GM18909 (cell line): ENCODE data around the gene PCDHGA9.
"Not testable (repeated sequence)": the region's sequence is repeated elsewhere in the genome, so short reads cannot be mapped to it uniquely, and the experiment has no call there.

Experiments
- ATAC-seq: cut with Tn5 transposase; IDR thresholded peaks from one replicate; pipeline ENCODE4 v1.9.1; 2021; ENCODE audit warnings: mild to moderate bottlenecking; ENCODE audit not compliant: unreplicated experiment, poor library complexity

PCDHGA9 gene

DNA sequence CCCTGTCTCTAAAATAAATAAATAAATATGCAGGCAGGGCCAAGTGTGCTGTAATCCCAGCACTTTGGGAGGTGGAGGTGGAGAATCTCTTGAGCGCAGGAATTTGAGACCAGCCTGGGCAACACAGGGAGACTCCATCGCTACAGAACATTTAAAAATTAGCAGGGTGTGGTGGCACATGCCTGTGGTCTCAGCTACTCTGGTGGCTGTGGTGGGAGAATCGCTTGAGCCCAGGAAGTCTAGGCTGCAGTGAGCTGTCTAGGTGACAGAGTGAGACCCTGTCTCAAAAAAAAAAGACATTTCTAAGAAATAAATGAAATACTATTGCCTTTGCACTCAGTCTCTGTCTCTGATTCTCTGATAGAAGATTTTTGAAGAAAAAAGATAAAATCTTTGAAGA lies 9.0 kb downstream of the PCDHGA9 start:
- ATAC-seq = no peak

DNA sequence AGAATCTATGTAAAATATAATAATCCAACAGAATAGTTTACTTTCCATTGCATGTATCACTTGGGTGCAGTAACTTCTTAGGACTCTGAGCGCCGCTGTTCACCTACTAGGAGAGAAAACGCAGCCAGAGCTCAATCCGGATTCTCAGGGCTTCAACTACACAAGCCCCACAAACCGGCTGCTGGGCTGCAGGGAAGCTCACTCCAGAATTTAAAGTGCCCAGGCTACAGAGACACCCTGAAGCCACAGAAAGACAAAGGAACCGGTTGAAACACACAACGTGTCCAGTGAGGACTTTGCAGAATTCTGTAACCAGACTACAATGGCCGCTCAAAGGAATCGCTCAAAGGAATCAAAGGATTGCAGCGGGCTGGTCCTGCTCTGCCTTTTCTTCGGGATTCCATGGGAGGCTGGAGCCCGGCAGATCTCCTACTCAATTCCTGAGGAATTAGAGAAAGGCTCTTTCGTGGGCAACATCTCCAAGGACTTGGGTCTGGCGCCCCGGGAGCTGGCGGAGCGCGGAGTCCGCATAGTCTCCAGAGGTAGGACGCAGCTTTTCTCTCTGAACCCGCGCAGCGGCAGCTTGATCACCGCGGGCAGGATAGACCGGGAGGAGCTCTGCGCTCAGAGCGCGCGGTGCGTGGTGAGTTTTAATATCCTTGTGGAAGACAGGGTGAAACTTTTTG lies 10.4 kb downstream of the PCDHGA9 start, which contains the start of gene PCDHGA10:
Gene PCDHGA10, plus strand, starts transcription at position 134 of the 686 bp plus-strand sequence. Its CDS starts 189 bp downstream, at position 323.
- peak; percentile 79 for ATAC-seq

GRCh38 chr5:141413540-141414069 lies 11.0 kb downstream of the PCDHGA9 start:
- no peak for ATAC-seq

DNA sequence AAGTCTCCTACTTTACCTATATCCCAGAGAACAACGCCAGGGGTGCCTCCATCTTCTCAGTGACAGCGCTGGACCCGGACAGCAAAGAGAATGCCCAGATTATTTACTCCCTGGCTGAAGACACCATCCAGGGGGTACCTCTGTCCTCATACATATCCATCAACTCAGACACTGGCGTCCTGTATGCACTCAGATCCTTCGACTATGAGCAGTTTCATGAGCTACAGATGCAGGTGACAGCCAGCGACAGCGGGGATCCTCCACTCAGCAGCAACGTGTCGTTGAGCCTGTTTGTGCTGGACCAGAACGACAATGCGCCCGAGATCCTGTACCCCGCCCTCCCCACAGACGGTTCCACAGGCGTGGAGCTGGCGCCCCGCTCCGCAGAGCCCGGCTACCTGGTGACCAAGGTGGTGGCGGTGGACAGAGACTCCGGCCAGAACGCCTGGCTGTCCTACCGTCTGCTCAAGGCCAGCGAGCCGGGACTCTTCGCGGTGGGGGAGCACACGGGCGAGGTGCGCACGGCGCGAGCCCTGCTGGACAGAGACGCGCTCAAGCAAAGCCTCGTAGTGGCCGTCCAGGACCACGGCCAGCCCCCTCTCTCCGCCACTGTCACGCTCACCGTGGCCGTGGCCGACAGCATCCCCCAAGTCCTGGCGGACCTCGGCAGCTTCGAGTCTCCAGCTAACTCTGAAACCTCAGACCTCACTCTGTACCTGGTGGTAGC lies 12.1 kb downstream of the PCDHGA9 start:
- not testable (repeated sequence) for ATAC-seq

- ATAC-seq = not testable (repeated sequence)
Observed at GRCh38 chr5:141415275-141415618, 12.7 kb downstream of the PCDHGA9 start.

- ATAC-seq = peak; percentile 85
Observed at GRCh38 chr5:141417494-141418172, 15.1 kb downstream of the PCDHGA9 start, which contains the start of gene PCDHGB7. TSS of gene PCDHGB7 (plus strand) at chr5:141417677. CDS start at chr5:141417860, 183 bp downstream.

DNA sequence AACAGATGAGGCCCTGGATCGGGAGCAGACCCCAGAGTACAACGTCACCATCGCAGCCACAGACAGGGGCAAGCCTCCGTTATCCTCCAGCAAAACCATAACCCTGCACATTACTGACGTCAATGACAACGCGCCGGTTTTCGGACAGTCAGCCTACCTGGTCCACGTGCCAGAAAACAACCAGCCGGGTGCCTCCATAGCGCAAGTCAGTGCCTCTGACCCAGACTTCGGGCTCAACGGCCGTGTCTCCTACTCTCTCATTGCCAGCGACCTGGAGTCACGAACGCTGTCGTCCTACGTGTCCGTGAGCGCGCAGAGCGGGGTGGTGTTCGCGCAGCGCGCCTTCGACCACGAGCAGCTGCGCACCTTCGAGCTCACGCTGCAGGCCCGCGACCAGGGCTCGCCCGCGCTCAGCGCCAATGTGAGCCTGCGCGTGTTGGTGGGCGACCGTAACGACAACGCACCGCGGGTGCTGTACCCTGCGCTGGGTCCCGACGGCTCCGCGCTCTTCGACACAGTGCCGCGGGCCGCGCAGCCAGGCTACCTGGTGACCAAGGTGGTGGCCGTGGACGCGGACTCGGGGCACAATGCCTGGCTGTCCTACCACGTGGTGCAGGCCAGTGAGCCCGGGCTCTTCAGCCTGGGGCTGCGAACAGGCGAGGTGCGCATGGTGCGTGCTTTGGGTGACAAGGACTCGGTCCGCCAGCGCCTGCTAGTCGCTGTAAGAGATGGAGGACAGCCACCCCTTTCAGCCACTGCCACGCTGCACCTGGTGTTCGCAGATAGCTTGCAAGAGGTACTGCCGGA lies 16.7 kb downstream of the PCDHGA9 start:
- ATAC-seq = no peak

DNA sequence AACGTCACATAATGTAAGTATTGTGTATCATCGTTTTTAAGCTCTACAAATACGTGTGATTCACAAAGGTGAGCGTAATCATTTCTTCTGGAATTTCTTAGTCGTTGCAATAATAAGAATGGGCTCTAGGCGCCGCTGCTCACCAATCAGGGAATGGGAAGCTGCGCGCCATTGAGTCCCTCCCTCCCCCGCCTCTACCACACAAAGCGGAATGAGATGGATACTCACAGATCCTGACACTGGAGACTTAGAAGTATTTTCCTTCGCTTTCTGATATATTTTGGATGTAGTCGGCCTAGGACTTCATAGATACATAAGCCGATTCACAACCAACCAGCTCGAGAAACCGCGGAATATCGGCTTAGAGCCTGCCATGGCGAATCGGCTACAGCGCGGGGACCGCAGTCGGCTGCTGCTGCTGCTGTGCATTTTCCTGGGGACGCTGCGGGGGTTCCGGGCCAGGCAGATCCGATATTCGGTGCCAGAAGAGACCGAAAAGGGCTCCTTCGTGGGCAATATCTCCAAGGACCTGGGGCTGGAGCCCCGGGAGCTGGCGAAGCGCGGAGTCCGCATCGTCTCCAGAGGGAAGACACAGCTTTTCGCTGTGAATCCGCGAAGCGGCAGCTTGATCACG lies 18.4 kb downstream of the PCDHGA9 start, which contains the start of gene PCDHGA11:
Gene PCDHGA11, plus strand, starts transcription at position 197 of the 634 bp plus-strand sequence. Its CDS starts 177 bp downstream, at position 374.
- ATAC-seq = peak; percentile 46

- ATAC-seq = no peak
Observed at GRCh38 chr5:141421489-141421855, 18.9 kb downstream of the PCDHGA9 start.

DNA sequence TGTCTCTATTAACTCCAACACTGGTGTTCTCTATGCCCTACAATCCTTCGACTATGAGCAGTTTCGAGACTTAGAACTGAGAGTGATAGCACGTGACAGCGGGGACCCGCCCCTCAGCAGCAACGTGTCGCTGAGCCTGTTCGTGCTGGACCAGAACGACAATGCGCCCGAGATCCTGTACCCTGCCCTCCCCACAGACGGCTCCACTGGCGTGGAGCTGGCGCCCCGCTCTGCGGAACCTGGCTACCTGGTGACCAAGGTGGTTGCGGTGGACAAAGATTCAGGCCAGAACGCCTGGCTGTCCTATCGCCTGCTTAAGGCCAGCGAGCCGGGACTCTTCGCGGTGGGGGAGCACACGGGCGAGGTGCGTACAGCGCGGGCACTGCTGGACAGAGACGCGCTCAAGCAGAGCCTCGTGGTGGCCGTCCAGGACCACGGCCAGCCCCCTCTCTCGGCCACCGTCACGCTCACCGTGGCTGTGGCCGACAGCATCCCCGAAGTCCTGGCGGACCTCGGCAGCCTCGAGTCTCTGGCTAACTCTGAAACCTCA lies 20.2 kb downstream of the PCDHGA9 start:
- ATAC-seq = no peak

DNA sequence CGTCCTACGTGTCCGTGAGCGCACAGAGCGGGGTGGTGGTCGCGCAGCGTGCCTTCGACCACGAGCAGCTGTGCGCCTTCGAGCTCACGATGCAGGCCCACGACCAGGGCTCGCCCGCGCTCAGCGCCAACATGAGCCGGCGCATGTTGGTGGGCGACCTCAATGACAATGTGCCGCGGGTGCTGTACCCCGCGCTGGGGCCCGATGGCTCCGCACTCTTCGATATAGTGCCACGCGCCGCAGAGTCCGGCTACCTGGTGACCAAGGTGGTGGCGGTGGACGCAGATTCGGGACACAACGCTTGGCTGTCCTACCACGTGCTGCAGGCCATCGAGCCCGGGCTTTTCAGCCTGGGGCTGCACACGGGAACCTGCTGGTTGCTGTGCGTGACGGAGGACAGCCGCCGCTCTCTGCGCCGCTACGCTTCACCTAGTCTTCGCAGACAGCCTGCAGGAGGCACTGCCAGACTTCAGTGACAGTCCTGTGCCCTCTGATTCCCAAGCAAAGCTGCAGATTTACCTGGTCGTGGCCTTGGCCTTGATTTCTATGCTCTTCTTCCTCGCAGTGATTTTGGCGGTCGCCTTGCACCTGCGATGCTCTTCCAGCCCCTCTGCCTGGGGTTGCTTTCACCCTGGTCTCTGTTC lies 25.3 kb downstream of the PCDHGA9 start:
- no peak for ATAC-seq

DNA sequence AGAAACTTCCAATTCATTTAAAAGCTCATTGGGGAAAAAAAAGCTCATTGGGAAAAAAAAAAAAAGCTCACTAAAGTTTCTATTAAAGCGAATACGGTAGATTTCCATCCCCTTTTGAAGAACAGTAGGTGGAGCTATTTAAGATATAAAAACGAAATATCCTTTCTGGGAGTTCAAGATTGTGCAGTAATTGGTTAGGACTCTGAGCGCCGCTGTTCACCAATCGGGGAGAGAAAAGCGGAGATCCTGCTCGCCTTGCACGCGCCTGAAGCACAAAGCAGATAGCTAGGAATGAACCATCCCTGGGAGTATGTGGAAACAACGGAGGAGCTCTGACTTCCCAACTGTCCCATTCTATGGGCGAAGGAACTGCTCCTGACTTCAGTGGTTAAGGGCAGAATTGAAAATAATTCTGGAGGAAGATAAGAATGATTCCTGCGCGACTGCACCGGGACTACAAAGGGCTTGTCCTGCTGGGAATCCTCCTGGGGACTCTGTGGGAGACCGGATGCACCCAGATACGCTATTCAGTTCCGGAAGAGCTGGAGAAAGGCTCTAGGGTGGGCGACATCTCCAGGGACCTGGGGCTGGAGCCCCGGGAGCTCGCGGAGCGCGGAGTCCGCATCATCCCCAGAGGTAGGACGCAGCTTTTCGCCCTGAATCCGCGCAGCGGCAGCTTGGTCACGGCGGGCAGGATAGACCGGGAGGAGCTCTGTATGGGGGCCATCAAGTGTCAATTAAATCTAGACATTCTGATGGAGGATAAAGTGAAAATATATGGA lies 27.9 kb downstream of the PCDHGA9 start, which contains the start of gene PCDHGA12:
Gene PCDHGA12, plus strand, starts transcription at position 176 of the 782 bp plus-strand sequence. Its CDS starts 253 bp downstream, at position 429.
- ATAC-seq = peak; percentile 81

DNA sequence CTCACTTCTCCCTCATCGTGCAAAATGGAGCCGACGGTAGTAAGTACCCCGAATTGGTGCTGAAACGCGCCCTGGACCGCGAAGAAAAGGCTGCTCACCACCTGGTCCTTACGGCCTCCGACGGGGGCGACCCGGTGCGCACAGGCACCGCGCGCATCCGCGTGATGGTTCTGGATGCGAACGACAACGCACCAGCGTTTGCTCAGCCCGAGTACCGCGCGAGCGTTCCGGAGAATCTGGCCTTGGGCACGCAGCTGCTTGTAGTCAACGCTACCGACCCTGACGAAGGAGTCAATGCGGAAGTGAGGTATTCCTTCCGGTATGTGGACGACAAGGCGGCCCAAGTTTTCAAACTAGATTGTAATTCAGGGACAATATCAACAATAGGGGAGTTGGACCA lies 28.7 kb downstream of the PCDHGA9 start:
- ATAC-seq = no peak

DNA sequence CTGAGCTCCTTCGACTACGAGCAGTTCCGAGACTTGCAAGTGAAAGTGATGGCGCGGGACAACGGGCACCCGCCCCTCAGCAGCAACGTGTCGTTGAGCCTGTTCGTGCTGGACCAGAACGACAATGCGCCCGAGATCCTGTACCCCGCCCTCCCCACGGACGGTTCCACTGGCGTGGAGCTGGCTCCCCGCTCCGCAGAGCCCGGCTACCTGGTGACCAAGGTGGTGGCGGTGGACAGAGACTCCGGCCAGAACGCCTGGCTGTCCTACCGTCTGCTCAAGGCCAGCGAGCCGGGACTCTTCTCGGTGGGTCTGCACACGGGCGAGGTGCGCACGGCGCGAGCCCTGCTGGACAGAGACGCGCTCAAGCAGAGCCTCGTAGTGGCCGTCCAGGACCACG lies 29.7 kb downstream of the PCDHGA9 start:
- not testable (repeated sequence) for ATAC-seq

GRCh38 chr5:141432726-141433125 lies 30.1 kb downstream of the PCDHGA9 start:
- ATAC-seq = not testable (repeated sequence)

DNA sequence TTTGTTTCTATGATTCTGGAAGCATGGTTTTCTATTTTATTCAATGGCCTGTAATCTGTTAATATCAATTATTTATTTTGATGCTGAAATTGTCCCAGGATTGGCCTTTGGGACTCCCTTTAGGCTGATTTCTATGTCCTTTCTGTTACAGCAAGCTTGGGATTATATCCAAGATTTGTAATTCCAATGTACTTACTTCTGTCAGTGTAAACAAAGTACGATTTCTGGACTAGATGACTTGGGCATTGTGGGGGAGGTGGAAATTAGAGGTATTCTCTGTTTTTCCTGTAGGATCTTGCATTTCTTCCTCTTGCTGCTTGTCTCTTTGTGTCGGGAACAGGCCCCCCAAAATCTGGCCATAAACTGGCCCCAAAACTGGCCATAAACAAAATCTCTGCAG lies 31.4 kb downstream of the PCDHGA9 start:
- ATAC-seq = no peak

GRCh38 chr5:141437221-141437620 lies 34.6 kb downstream of the PCDHGA9 start:
- no peak for ATAC-seq
